HEK293T (cell line): ENCODE measurements around the gene GRIK1.

Experiments used
- CTCF ChIA-PET: fragments of 350-600 bp; formaldehyde crosslinking; extraction: SDS; loops from one replicate; lab custom pipeline; 2021; ENCODE audit warnings: antibody characterized with exemption, inconsistent platforms; lab: Yijun Ruan, JAX
- POLR2A ChIA-PET: fragments of 350-600 bp; formaldehyde crosslinking; extraction: SDS; loops from one replicate; lab custom pipeline; 2020; ENCODE audit warnings: antibody characterized with exemption, inconsistent platforms; lab: Yijun Ruan, JAX
- DNase-seq: peaks from one replicate; pipeline ENCODE4 v3.0.0; 2012; ENCODE audit warnings: mixed read lengths; ENCODE audit errors: extremely low spot score
- ARNT ChIP-seq: fragments of 450-650 bp; IDR thresholded peaks from 2 replicates; pipeline ENCODE4 v1.6.1; 2017; ENCODE audit warnings: mild to moderate bottlenecking
- BHLHE40 ChIP-seq: fragments of 450-650 bp; IDR thresholded peaks from 2 replicates; pipeline ENCODE4 v1.6.1; 2016; ENCODE audit warnings: mild to moderate bottlenecking, moderate library complexity, borderline replicate concordance
- CTBP1 ChIP-seq: fragments of 450-650 bp; IDR thresholded peaks from 2 replicates; pipeline ENCODE4 v1.6.1; 2016; ENCODE audit warnings: borderline replicate concordance
- ELF4 ChIP-seq: fragments of 450-650 bp; IDR thresholded peaks from 2 replicates; pipeline ENCODE4 v1.6.1; 2017; ENCODE audit warnings: antibody characterized with exemption
- FOXA1 ChIP-seq: fragments of 450-650 bp; IDR thresholded peaks from 2 replicates; pipeline ENCODE4 v1.6.1; 2016; ENCODE audit warnings: mild to moderate bottlenecking
- FOXK2 ChIP-seq: fragments of 450-650 bp; IDR thresholded peaks from 2 replicates; pipeline ENCODE4 v1.6.1; 2016; ENCODE audit warnings: mild to moderate bottlenecking
- FOXM1 ChIP-seq: fragments of 450-650 bp; IDR thresholded peaks from 2 replicates; pipeline ENCODE4 v1.6.1; 2017; ENCODE audit warnings: mild to moderate bottlenecking, borderline replicate concordance
- HDGF ChIP-seq: fragments of 450-650 bp; IDR thresholded peaks from 2 replicates; pipeline ENCODE4 v1.6.1; 2017; ENCODE audit warnings: antibody characterized with exemption, borderline replicate concordance
- L3MBTL2 ChIP-seq: fragments of 450-650 bp; conservative IDR thresholded peaks from 2 replicates; pipeline ENCODE4 v1.6.1; 2016; ENCODE audit warnings: mild to moderate bottlenecking
- LEF1 ChIP-seq: fragments of 450-650 bp; IDR thresholded peaks from 2 replicates; pipeline ENCODE4 v1.6.1; 2017; ENCODE audit warnings: mild to moderate bottlenecking, borderline replicate concordance
- NFRKB ChIP-seq: fragments of 450-650 bp; IDR thresholded peaks from 2 replicates; pipeline ENCODE4 v1.6.1; 2016; ENCODE audit warnings: mild to moderate bottlenecking, moderate library complexity
- SP1 ChIP-seq: fragments of 450-650 bp; IDR thresholded peaks from 2 replicates; pipeline ENCODE4 v1.6.1; 2017
- SUZ12 ChIP-seq: fragments of 450-650 bp; IDR thresholded peaks from 2 replicates; pipeline ENCODE4 v1.6.1; 2016; ENCODE audit warnings: mild to moderate bottlenecking
- TARDBP ChIP-seq: fragments of 450-650 bp; IDR thresholded peaks from 2 replicates; pipeline ENCODE4 v1.6.1; 2016
- ZNF384 ChIP-seq: fragments of 450-650 bp; IDR thresholded peaks from 2 replicates; pipeline ENCODE4 v1.6.1; 2016
- TF ChIP-seq, protein P1 (sequence below): fragments of 450-650 bp; IDR thresholded peaks from 2 replicates; pipeline ENCODE4 v1.6.1; 2016

Gene GRIK1

DNA sequence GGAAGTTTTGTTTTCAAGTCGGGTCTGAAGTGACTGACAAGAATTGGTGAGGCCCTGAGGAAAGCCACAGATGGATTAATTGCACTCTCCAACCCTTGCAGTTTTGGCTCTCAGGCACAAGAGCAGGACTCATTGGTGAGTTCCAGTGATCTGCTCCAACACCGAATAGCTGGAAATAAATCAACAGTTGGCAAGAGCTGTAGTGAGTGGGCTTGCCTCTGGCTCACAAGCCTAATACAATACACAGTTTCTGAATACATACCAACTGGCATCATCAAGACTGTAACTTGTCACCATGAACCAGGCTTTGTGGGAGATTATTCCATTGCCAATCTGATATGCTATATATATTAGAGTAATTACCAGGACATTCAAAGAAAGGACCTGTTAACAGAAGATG is 131.6 kb downstream of the GRIK1 start:
- no peak for TF ChIP-seq FOXK2
- no peak for TF ChIP-seq BHLHE40
- TF ChIP-seq, protein P1, sequence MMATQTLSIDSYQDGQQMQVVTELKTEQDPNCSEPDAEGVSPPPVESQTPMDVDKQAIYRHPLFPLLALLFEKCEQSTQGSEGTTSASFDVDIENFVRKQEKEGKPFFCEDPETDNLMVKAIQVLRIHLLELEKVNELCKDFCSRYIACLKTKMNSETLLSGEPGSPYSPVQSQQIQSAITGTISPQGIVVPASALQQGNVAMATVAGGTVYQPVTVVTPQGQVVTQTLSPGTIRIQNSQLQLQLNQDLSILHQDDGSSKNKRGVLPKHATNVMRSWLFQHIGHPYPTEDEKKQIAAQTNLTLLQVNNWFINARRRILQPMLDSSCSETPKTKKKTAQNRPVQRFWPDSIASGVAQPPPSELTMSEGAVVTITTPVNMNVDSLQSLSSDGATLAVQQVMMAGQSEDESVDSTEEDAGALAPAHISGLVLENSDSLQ = no peak
- TF ChIP-seq FOXA1 = no peak
- TF ChIP-seq CTBP1 = no peak
- no peak for TF ChIP-seq ARNT
- TF ChIP-seq NFRKB = no peak
- no peak for TF ChIP-seq TARDBP
- no peak for TF ChIP-seq SUZ12
- no peak for DNase-seq
- ChIA-PET CTCF (no interaction called here), POLR2A (no interaction called here)

DNA sequence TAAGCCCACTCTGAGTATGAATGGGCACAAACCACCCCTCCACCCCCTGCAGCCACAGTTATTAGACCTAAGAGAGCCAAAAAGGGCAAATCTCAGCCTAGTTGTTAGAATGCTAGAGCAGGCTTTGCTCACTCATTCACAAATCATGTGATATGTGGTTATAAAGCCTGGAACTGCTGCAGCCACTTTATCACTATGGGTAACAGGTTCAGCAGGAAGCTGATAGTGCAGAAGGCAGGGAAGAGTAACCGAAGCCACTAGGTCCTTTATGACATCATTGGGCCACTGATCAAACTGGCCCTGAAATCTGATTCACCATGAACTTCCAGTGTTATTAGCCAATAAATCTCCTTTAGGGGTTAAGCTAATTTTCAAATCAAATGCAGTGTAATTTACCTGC is 134.7 kb downstream of the GRIK1 start:
- ChIA-PET POLR2A (no interaction called here), CTCF (no interaction called here)
- no peak for DNase-seq
- TF ChIP-seq FOXK2 (no peak), BHLHE40 (no peak), FOXM1 (no peak), FOXA1 (no peak), LEF1 (no peak), ELF4 (no peak), CTBP1 (no peak), SUZ12 (no peak), SP1 (no peak), NFRKB (no peak), L3MBTL2 (no peak)
- TF ChIP-seq, protein P1 = no peak

DNA sequence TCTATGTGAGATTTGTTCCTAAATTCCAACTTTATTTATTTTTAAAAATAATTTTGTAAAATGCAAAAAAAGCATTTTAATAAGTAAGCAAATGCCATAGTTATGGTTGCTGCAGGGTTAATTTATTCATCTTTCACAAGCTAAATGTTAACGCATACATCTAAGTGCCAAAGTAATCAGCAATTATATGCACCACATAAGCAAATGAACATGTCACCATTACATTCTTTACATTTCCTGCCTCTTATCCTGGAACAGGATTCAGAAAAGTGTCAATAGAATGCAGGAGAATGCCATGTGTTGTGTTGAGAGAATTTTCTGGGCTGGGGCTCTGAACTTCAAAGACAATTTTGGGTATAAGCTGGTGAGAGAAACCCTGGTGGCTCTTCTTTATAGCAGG is 136.6 kb downstream of the GRIK1 start:
- no peak for DNase-seq
- ChIA-PET POLR2A (no interaction called here), CTCF (no interaction called here)
- TF ChIP-seq, protein P1 = no peak
- TF ChIP-seq SUZ12 = no peak
- no peak for TF ChIP-seq LEF1
- TF ChIP-seq FOXK2 = no peak
- TF ChIP-seq HDGF = no peak
- TF ChIP-seq TARDBP = no peak
- no peak for TF ChIP-seq NFRKB
- no peak for TF ChIP-seq ELF4
- TF ChIP-seq L3MBTL2 = no peak
- TF ChIP-seq SP1 = no peak
- TF ChIP-seq FOXM1 = no peak
- no peak for TF ChIP-seq BHLHE40
- TF ChIP-seq ARNT = no peak
- TF ChIP-seq ZNF384 = no peak
- no peak for TF ChIP-seq FOXA1
- TF ChIP-seq CTBP1 = no peak

DNA sequence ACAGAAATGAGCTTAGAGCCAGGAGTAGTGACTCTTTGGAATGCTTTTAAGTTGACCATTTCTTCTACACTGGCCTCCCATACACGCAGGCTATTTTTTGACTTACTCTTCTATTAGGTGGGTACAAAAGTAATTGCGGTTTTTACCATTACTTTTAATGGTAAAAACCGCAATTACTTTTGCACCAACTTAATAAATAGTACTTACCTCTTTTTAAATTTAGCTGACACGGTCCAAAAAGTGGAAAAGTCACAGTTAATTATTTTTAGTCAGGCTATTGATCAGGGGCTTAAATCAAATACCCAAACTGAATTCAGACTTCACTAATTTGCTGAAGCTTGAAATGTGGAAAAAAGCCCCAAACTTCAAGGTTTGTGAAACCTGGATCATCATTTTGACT is 138.7 kb downstream of the GRIK1 start:
- POLR2A ChIA-PET = no interaction called here
- DNase-seq = no peak
- peak; percentile 68 for TF ChIP-seq ELF4
- TF ChIP-seq HDGF = no peak
- CTCF ChIA-PET = no interaction called here

DNA sequence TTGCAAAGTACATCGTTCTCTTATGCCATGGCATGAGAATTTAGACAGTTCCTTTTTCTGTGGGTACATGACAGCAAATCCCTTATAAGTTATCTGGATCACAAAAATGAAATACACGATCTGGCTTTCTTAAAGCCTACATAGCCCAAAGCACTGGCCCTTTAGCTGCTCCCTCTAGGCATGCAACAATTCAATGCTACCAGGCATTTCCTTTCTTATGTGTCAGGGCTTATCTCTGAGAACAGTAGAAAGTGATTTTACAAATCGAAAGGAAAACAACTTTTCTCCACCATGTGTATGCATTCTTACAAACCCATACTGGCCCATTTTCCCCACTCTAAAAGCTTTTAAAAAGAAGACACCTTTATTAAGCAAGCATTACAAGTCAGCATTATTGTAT is 139.7 kb downstream of the GRIK1 start:
- ChIA-PET POLR2A (no interaction called here), CTCF (interaction anchor here (0.6 kb wide), 1 partner anchor 540 kb away, joined by 5 read pairs; no protein-coding TSS in a partner anchor)
- no peak for TF ChIP-seq LEF1
- TF ChIP-seq CTBP1 = no peak
- TF ChIP-seq FOXA1 = no peak
- no peak for TF ChIP-seq ZNF384
- TF ChIP-seq SP1 = no peak
- TF ChIP-seq NFRKB = no peak
- TF ChIP-seq L3MBTL2 = no peak
- no peak for TF ChIP-seq SUZ12
- TF ChIP-seq TARDBP = no peak
- TF ChIP-seq ELF4 = no peak
- no peak for TF ChIP-seq ARNT
- no peak for TF ChIP-seq BHLHE40
- TF ChIP-seq HDGF = no peak
- TF ChIP-seq FOXM1 = no peak

DNA sequence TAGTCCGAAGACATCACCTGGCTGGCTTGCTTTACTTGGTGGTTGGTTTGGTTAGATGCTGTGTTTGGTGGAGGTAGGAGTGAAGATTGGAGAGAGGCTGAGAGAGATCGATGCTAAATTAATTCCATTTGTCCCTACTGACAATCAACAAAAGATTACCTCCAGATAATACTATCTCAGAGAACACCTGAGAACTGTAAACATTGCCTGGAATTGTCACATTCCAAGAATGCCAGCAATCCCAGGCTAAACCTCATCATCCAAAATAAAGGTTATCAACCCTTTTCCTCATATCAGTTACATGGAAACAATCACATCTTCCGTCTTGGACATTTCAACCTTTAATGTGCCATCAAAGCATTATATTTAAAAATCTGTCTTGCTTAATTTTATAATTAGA is 141.0 kb downstream of the GRIK1 start:
- no peak for DNase-seq
- TF ChIP-seq NFRKB (no peak), HDGF (no peak), ELF4 (no peak), FOXK2 (no peak), FOXA1 (no peak), ARNT (no peak), ZNF384 (no peak), SUZ12 (no peak), CTBP1 (no peak), LEF1 (no peak), SP1 (no peak), FOXM1 (no peak), L3MBTL2 (no peak), BHLHE40 (no peak), TARDBP (no peak)
- TF ChIP-seq, protein P1 = no peak
- POLR2A ChIA-PET = no interaction called here
- CTCF ChIA-PET = no interaction called here

More for the DNA sequence above, 139.7 kb downstream of the GRIK1 start:
- DNase-seq = no peak
